OCI-LY3 (cell line): Measurements from ENCODE around the gene NLRP4.

Source experiments
- CTCF ChIP-seq: fragments of 200-600, 300-600 bp; sonication (generic); IDR thresholded peaks from 2 replicates; pipeline ENCODE4 v1.5.1; 2014; ENCODE audit warnings: antibody characterized with exemption, low read length, low read depth
- EZH2phosphoT487 ChIP-seq: fragments of 200-600 bp; shearing (Covaris generic); IDR thresholded peaks from 2 replicates; pipeline ENCODE4 v1.6.1; 2018; ENCODE audit warnings: antibody characterized with exemption, mixed run types, low read depth

DNA sequence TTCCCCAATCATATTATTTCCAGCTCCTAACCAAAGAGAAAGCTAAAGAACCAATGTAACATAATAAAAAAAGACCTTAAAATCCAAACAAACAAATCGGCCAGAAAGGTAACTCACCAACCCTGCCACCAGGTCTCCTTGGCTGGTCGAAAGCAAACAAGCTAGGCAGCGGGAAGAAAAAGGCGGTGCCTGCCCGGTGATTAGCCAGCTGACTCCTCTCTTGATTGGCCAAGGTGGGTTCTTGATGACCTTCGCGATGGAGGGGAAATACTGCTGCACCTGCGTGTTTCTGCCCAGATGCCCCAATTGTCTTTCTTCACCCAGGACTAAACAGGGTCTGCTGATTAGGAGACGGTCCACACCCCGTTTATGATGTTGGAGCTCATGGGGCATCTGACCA is 4.5 kb upstream of the NLRP4 start, which contains the start of gene NLRP11:
- TF ChIP-seq CTCF: no peak
- no peak for TF ChIP-seq EZH2phosphoT487
